Stimulated activated CD8-positive, alpha-beta memory T cell treated with anti-CD3 and anti-CD28 coated beads, Interleukin-4, amount 100 ng/mL, for 4 hours (primary cell): ENCODE data around the gene XRCC6.
A peak's percentile ranks its signal among the peaks of the same experiment; 100 is the strongest.
"Not testable (repeated sequence)": the region's sequence is repeated elsewhere in the genome, so short reads cannot be mapped to it uniquely, and the experiment has no call there.

Experiments used
- DNase-seq, 2 donors: peaks; one replicate each; pipeline ENCODE4 v3.0.0-alpha.2; 2020; ENCODE audit warnings: low read depth in 2 of 2, low spot score in 1 of 2

XRCC6 gene

DNA sequence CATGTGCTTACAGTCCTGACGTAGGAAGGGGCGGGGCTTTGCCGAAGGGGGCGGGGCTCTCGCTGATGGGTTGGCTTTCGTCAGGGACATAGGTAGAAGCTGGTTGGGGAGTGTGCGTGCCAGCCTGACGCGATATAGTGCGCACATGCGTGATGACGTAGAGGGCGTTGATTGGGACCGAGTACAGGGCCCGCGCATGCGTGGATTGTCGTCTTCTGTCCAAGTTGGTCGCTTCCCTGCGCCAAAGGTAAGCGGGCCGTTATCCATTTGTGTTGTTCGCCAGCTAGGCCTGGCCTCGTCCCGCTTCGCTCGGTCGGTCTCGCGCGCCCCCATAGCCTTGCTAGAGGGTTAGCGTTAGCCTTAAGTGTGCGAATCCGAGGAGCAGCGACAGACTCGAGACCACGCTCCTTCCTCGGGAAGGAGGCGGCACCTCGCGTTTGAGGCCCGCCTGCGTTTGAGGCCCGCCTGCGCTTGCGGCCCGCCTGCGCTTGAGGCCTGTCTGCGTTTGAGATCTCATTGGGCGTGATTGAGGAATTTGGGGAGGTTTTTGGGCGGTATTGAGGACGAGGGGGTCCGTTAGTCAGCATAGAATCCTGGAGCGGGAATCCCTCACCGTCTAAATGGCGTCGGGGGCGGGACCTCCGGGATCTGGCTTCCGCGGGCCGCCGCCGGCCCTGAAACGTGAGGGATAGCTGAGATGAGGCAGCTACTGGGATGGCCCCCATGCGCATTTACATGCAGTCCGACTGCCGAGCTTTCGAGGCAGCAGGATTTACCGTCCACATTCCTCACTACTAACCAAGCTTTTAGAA is at the start of gene XRCC6:
XRCC6 (plus strand) TSS at position 197 of the 812 bp plus-strand sequence. CDS start 710 bp downstream, outside the sequence.
- DNase-seq = peak; percentile 100

DNA sequence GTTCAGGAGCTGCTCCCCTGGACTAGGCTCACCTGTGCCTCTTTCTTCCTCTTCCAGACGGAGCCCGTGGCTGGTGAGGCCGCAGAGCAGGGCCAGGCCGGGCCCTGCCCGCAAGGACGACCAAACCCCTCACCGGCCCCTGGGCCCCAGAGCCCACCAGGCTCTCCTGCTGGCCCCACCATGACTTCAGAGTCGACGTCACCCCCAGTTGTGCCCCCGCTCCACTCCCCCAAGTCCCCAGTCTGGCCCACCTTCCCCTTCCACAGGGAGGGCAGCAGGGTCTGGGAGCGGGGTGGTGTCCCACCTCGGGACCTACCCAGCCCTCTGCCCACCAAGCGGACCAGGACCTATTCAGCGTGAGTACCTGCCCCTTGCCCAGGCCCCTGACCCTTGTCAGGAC is 49.3 kb upstream of the XRCC6 start:
- DNase-seq = no peak

DNA sequence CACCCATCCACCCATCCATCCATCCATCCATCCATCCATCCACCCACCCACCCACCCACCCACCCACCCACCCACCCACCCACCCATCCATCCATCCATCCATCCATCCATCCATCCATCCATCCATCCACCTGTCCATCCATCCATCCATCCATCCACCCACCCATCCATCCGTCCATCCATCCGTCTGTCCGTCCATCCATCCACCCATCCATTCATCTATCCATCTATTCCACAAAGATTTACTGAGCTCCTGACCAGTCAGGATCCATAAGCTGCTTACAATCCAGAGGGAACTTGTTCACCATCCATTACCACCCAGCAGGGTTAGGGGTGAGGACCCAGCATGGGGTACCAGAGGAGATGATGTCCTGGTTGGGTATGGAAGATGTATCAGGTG is 48.8 kb upstream of the XRCC6 start:
- not testable (repeated sequence) for DNase-seq

DNA sequence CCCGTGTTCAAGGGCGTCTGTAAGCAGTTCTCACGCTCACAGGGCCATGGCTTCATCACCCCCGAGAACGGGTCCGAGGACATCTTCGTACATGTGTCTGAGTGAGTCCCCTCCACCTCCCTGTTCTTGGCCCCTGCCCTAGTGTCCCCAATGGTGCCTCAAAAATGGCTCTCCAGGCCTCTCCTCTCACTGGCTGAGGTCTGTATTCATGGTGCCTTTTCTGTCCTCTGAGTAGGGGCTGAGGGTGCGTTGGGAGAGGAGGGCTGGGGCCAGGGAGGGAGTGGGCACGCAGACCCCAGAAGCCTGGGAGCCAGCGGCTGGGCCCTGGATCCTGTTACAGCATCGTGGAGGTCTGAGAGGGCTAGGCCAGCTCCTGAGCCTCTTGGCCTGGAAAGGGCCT is 47.4 kb upstream of the XRCC6 start:
- no peak for DNase-seq

DNA sequence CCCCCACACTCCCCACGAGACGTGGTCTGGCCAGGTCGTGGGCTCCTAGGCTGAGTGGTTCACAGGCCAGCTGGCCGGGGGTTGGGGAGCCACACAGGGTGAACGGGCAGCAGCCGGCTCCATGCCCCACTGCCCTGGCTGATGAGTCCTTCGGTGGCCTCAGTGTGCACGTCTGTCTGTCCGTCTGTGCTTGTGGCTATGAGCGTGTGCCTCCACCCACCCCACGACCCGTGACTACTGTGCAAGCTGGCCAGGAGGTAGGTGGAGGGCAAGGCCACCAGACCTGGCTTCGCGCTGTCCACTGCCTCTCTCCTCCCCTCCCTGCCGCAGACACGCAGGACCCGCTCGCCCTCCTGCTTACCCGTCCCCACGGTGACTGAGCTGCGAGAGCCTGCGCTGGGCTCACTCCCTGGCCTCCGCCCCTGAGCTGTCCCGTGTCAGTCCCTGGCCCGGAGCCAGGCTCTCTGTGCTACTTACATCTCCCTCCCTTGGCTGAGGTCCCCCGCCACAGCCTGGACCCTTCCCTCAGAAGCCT is 46.2 kb upstream of the XRCC6 start:
- DNase-seq = no peak

DNA sequence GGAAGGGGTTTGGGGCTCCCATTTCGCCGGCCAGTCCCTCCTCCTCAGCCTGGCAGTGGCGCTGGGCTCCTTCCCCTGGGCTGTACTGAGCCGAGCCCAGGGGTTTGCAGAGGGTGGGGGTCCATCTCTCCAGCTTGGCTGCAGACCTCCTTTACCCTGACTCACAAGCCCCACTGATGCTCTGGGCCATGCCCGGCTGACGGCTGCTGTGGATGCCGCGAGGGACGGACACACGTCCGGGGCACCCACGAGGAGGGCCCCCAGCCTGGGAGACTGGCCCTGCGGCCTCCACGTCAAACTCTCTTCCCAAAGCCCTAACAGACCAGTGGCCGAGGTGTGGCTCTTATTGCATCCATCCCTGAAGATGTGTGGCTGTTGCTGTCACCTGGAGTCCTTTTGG is 45.6 kb upstream of the XRCC6 start:
- no peak for DNase-seq

DNA sequence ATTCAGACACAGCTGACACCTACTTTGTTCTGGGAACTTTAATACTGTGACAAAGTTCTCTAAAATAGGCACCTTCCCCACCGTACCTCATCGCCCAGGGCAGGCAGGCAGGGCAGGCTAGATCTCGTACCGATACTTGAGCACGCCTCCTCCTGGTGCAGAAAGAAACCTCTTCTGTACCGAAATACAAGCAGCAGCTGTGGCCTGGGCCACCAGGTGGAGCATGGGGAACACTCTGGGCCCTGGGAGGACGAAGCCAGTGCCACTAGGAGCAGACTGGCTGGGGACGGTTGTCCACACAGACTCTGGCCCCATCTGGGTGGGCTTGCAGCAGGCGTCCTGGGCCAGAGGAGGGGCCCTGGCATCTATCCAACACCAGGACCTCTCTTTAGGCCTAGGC is 44.2 kb upstream of the XRCC6 start:
- no peak for DNase-seq

DNA sequence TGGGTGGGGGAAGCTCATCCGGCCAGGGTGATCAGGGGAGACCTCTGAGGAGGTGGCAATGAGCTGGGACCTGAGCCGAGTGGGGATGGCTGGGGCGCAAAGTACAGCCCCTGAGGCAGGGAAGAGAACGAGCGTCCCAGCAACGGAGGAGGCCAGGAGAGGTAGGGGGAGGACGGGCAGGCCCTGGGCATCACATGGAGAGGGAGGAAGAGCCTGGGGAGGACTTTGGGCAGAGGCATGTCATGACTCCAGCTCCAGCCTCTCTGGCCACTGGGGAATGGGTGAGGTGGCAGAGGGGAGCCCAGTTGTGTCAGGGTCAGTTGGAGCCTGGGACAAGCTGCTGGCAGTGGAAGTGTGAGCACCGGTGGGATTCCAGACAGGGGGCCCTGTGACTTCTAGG is 43.0 kb upstream of the XRCC6 start:
- DNase-seq = no peak

DNA sequence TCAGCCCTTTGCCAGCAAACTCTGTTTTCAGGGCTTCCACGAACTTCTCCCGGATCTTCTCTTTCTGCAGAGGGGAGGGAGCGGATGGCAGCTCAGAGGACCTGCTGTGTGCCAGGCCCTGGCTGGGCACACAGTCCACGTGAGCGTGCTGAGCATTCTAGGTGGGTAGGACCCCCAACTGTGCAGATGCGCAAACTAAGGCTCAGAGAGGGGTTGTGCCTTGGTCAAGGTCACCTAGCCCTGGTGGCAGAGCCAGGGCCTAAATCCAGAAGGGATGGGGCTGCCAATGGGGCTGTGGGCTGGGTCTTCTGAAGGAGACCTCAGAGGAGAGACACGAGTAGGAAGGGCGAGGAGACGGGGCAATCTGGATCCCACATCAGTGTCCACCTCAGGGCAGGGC is 42.3 kb upstream of the XRCC6 start:
- DNase-seq = no peak

DNA sequence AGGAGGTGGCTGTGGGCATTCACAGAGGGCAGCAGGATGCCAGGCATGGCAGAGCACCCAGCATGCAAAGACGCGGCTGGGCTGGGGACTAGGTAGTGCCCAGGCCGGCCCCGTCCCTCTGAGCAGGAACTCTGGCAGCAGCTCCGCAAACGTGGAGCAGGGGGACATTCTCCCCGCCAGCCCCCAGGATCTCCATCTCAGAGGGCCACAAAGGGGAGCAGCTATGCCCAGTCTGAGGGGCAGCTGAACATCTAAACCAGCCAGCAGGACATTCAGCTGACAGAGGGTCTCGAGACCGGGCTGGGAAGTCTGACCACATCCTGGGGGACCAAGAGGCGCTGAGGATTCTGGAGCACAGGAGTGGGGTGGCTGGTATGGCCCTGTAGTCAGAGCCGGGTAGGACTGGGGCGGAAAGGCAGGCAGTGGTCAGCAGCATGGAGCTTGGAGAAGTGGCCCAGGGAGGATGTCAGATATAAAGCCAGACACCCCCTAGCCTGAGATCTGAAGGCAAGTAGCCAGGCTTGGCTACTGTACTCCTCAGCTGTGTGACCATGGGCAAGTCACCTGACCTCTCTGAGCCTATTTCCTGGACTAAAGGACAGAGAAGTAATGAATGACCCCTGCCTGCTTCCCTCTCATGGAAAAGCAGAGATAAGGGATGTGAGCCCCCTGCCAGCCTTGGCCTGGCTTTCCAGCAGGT is 41.6 kb upstream of the XRCC6 start:
- no peak for DNase-seq

DNA sequence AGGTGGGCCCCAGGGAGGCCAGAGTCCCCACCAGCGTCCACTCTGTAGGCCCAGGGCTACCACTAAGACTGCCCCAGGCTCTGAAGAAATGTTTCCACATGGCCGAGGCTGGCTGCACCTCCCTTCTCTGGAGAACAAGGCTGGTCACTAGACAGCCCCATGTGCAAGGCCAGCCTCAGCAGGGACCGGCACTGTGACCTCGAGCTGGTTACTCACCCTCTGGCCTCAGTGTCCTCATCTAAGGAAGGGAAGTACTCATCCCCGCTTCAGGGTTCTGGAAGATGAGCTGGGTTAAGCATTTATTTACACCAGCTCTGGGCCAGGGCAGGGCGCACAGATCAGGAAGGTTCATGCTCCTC is 41.1 kb upstream of the XRCC6 start:
- DNase-seq = no peak

DNA sequence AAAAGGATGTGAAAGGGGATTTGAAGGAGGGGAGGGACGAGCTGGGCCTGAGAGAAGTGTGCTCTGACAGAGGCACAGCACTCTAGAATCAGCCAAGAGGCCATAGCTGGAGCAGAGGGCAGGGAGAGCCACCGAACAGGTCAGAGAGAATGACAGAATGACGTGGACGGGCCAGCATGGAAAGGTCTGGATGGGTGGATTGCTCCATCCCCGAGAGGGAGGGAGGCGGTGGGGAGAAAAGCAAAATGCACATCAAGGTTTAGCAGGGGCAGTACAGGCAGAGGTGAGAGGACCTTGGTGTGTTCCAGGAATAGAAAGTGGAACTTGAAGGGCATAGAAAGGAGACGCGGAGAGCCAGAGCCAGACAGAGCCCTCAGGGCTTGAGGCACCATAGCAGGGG is 38.4 kb upstream of the XRCC6 start:
- no peak for DNase-seq

DNA sequence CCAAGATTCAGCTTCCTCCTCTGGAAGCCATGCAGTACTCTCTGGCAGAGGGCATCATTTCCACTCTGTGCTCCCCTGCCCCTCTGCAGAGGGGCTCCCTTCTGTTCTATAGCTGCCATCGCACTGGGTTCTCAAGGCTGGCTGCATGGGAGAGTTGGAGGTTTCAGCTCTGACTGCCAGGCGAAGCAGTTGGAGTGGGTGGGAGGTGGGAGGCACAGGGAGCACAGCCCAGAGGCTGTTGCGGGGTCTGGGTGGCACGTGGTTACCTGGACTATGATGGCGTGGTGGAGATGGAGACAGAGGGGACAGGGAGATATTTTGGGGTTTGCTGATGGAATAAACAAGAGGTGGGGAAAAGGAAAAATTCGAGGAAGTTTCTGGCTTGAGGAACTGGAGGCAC is 36.2 kb upstream of the XRCC6 start:
- no peak for DNase-seq

DNA sequence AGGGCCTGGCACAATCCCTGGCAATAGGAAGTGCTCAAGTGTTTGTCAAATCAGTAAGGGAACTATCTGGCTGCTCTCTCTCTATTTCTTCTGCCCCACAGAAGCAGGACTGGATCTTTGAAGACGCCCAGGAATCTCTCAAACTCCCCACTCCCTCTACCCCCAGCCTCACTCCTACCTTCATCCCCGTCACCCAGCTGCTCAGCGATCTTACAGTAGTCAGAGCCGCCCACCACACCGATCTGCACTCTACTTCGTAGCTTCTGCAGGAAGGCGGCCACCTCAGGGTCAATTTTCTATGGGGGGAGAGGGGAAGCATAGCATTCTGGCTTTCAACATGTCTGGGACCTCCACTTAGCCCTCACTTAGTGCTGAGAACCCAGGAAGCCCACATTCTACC is 35.2 kb upstream of the XRCC6 start:
- DNase-seq = no peak

DNA sequence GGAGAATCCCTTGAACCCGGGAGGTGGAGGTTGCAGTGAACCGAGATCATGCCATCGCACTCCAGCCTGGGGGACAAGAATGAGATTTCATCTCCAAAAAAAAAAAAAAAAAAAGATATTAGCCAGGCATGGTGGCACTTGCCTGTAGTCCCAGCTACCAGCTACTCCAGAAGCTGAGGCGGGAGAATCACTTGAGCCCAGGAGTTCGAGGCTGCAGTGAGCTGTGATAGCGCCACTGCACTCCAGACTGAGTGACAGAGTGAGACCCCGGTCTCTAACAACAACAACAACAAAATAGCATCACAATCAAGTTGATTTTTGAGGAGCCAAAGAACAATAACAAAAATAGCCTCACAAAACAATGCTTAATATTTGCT is 33.8 kb upstream of the XRCC6 start:
- no peak for DNase-seq

DNA sequence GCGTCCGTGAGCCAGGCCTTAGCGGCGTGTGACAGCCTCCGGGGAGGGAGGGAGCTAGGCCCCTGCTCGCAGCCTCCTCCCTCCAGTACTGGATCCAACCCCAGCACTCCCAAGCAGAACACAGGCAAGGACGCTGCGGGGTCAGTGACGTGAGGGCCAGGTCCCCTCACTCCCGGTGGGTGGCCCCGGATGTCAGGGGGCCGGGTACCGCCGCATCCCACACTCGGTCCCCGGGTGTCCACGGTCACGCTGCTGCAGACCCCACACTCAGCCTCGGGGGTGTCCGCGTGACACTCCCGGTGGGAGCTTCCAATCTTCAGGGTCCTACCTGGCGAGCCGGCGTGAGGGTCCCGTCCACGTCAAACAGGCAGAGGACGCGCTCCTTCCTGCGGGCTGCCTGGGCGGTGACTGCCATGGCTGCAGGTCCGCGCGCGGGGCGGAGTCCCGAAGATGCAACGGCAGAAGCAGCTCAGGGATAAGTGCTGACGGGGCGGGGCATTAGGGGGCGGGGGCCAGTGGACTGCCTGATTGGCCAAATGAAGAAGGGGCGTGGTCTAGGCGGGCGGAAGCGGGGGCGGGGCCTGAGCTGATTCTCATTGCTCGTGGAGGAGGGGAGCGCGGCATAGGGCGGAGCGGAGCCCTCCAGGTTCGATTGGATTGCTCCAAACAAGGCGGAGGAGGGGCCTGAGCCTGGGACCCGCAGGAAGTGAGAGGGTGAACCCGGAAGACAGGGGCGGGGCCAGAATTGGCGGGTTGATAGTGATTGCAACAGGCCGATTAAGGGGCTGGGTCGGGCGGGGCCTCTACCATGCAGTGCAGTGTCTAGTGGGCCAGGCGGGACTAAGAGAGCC is 31.5 kb upstream of the XRCC6 start, which contains the start of gene PMM1:
PMM1 (minus strand) TSS at position 450 of the 851 bp plus-strand sequence; CDS start at position 415, 35 bp downstream.
- DNase-seq = peak; percentile 100

DNA sequence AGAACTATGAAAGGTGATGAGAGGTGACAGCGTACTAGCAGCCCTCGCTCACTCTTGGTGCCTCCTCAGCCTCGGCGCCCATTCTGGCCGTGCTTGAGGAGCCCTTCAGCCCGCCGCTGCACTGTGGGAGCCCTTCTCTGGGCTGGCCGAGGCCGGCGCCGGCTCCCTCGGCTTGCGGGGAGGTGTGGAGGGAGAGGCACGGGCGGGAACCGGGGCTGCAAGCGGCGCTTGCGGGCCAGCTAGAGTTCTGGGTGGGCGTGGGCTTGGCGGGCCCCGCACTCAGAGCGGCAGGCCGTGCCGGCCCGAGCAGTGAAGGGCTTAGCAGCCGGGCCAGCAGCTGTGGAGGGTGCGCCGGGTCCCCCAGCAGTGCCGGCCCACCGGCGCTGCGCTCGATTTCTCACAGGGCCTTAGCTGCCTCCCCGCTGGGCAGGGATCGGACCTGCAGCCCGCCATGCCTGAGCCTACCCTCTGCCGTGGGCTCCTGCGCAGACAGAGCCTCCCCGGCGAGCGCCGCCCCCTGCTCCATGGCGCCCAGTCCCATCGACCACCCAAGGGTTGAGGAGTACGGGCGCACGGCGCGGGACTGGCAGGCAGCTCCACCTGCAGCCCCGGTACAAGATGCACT is 27.6 kb upstream of the XRCC6 start:
- not testable (repeated sequence) for DNase-seq

DNA sequence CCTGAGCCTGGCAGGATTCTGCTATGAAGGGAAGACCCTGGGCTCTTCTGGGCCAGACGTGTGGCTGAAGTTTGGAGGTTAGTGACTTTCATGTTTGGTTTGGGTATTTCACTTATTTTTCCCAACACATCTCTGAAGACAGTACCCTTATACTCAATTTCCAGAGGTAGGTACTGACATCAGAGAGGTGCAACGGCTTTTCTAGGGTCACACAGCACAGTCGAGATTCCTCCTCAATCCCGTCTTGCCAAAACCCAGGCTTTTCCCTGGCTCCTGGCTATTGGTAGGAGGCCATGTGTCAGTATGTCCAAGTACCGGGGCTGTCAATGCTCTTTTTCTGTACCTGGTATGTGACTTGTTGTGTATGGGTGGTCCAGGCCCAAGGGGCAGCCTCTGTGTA is 25.4 kb upstream of the XRCC6 start:
- DNase-seq = no peak

DNA sequence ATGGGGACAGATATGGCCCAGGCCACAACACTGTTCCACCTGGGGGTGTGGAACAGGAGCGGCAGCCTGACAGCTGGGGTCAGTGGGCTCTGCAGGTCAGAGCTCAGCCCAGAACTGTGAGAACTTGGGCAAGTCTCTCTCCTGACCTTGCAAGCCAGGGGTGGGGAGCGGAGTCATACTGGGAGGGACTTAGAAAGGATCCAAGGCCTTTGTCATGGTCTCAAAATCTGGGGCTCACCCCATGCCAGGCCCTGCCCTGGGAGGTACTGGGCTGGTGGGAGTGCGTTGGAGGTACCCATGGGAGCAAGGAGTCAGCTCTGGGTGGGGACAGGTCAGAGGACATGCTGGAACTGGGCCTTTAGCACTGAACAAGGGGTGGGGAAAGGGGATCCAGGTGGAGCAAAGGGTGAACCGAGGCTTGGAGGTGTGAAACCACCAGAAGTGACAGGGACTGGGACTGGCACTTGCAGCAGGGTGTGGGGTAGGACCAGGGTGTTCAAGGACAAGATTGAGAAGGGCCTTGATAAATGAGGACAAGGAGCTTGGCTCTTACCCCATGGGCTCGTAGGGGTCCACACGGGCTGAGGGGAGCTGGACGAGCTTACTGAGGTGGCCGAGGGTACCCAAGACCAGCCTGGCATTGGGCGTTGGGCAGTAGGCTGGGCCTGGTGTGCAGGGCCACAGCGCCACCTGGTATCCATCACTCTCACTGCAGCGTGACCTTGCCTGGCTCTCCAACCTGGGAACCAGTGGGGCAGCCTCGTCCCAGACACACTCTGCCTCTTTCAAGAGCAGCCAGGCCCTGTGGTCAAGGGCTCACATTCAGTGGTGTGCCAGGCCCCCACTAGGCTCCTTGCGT is 24.1 kb upstream of the XRCC6 start:
- no peak for DNase-seq

DNA sequence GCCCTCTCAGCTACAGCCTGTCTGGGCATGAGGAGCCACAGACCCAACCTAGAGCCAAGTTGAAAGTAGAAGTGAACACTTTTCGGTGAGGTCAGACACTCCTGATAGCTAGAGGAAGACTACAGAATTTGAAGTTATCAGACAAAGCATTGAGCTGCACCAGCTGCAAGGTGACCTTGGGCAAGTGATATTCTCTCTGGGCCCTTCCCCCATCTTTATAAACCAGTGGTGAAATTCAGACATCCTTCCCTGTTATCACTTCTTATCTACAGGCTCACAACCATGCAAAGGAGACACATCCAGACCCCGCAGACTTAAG is 23.5 kb upstream of the XRCC6 start:
- no peak for DNase-seq
